NCI-H2107 (cell line): ENCODE data around the gene KLHL29.

Source experiments
- DNase-seq: peaks from one replicate; lab custom pipeline; 2025; lab: John Stamatoyannopoulos, UW

Gene KLHL29

DNA sequence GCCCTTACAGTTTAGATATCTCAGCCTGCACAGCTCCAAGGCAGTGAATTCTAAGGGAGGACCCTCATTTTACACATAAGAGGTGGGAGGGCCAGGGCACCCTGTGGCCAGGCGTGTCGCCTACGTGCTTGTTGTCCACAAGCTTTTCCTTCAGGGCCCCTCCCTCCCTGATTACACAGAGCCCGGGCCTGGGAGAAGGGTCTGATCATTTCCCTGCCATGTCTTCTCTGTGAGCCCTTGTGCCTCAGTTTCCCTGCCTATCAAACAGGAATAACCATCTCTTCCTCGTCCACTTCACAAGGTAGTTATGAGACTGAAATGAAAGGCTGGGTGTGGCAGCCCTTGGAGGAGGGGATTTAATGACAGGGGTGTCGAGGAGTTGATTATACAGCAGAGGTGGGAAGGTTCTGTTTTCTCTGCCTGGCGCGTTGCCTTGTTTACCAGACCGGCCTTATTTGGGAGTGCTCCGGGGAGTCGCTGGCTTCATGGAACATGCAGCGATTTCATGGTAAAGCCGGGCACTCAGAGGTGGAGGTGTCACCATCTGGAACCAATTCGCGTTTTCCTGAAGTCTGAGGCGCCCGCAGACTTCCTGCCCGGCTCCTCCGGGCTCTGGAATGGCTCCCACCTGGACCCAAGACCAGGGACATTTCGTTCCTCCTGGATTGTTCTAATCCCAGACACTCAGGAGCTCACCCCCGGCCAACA lies 208.9 kb downstream of the KLHL29 start:
- no peak for DNase-seq

DNA sequence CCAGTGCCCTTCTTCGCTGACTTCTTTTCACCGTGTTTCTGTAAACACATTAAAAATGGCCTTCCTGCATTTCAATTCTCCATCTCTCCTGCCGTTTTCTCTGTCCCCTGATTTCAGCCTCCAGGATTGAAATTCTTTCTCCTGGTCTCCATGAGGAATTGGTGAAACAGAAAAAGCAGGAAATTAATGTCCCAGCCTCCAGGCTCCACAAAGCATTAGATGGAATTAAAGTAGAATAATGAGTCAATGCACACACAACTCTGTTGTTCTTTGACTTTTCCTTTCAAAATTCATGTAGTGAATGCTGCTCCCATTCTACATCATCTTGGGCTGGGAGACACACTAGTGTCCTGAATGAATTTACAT lies 209.5 kb downstream of the KLHL29 start:
- DNase-seq, result no peak

DNA sequence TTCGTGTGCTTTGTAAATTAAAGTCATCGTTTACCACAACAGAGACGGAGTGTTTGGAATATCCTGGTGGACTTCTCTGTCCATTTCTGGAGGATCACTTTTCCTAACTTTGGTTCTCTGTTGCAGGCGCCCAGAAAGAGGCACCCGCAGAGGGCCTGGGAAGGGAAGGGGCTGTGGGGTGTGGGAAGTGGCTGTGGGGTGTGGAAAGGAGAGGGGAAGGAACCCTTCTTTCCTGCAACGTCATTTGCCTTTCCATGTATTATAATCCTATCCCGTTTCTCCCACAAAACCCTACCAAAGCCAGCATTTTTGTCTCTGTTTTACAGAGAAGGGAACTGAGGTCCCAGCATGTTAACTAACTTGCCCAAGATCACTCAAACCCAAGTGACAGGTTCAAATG lies 210.0 kb downstream of the KLHL29 start:
- no peak for DNase-seq

DNA sequence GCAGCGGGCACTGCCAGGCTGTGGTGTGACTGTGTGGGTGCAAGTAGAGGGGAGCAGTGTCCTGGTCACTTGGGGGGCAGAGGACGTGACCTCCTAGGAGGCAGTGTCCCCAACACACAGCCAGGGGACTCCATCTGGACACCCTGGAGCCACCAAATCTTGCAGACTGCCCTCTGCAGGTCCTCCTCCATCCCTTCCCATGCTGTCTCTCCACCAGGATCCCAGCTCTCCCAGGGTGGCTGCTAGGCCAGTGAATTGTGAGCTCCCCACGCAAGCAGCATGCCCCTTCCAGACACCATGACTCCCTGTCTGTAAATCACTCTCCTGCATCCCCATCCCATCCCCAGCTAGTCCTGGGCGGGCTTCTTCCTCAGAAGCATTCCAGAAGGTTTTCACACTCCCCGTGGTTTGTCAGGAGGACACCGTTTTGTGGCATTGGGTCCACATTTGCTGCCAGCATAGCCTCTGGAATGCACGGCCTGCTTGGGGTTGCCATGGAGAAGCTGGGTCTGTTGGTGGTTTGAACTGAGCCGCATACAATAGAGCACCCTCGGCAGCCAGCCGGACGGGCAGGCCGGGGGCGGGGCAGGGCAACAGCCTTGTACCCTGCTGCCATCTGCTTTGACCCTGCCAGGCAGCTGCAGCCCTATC lies 210.7 kb downstream of the KLHL29 start:
- no peak for DNase-seq

DNA sequence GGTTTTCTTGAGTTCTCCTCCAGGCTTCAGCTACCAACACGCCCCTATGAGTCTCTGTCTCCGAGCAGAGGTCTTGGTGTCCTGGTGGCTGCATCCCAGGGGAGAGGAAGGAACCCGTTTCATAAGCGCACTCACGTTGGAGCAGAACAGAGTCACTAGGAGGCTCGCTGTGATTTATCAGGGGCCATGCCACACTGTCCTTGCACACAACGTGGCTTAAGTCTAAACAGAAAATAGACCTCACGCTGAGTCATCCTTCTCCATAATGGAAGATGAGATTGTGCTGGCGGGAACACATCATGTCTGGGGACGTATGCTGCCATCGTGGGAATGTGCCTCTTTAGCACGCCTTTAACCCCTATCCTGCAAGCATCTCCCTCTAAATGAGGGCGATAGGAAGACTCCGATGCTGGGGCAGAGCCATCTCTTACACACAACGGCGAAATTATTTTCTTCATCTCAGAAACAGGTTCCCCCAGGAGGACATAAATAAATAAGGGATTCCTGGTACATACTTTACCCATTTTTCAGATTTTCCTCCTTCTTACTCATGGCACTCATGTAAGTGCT lies 211.4 kb downstream of the KLHL29 start:
- DNase-seq, result no peak

DNA sequence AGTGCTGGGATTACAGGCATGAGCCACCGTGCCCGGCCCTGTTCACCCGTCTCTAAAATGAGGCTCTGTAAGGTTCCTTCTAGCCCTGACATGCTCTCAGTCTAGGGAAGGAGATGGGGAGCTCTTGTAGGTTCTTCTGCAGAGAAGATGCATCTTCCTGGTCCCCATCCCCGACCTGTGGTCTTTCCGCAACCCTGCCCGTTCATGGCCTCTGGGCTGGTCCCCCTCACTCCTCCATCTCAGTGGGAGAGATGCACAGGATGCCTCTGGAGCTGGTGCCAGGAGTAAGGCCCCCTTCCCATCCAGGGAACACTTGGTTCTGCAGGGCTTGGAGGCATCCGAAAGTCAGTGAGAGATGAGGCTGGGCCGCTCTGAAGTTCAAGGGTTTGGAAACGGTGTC lies 212.7 kb downstream of the KLHL29 start:
- no peak for DNase-seq

DNA sequence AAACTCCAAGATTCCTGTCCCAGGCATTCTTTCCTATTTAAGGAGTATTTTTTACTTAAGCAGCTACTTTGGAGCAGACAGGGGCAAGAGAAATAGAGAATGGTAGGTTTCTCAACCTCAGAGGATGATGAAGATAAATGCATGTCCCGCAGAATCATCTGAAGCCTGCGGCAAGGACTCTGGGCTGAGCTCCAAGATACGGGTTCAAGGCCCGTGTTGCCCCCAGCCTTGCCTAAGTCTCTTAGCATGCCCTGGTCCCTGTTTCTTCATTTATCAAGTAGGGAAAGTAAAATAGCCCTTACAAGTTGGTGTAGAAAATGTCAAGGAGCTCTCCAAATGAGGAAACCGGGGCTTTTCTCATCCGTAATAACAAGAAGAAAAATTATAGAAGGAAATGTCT lies 214.0 kb downstream of the KLHL29 start:
- DNase-seq, result no peak

DNA sequence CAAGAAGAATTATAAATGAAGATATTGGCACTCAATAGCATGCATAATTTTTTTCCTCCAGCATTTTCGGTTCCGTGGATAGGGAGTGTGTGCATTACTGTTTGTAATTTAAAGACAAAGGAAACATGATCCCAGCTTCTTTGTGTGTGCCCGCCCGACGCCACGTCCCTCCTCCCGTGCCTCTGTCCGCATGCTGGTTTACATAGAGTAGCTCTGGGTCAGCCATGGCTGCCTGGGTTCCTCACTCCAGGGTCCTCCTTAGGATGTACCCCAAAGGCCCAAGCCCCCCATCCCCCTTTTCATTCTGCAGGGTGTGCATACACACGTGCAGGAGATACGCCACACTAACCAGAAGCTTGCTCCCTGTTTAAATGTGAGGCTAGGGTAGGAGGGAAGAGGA lies 214.7 kb downstream of the KLHL29 start:
- DNase-seq, result peak; percentile 56

DNA sequence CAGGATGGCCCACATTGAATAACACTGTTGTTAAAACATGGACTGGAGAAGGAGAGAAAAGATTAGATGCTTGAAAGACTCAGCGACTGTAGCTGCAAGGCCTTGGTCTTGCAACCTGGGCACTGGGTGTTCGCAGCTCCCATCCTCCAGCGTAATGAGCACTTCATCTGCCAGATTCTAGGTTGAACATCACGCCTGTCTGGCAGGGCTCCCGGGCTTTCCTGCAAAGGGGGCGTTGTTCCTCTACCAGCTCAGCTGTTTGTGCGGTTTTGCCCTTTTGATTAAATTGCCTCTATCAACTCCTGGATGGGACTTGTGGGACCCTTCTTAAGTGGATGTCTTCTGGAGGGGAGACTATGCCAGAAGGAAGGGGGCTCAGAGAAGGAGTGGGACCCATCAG lies 215.4 kb downstream of the KLHL29 start:
- DNase-seq, result peak; percentile 22

DNA sequence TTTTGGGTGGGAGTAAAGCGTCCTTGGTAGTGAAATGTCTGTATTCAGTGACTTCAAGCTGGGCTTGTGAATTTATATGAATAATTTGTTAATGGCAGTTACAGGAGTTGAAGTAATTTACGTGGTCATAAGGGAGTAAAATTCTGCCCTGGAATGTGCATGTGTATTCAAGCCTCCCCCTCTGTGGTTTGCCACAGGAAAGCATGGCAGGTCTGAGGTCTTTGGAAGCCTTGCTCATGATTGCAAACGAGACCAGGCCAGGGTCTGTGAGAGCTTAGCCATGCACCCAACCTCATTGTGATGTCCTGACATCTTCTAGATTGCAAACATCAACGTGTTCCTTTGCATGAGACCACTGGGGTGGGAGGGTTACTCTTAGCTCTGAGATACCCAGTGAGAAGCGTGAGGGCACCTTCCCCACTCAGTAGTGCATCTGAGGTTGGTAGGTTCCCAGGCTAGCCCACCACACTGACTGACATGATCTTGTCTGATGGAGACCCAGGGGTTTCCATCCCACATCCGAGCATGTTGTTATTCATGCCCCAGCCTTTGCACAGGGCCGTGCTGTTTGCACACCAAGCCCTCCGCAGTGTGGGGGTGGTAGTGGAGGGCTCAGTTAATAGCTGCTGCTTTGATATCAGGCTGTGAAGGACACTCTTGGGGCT lies 216.5 kb downstream of the KLHL29 start:
- DNase-seq, result no peak

DNA sequence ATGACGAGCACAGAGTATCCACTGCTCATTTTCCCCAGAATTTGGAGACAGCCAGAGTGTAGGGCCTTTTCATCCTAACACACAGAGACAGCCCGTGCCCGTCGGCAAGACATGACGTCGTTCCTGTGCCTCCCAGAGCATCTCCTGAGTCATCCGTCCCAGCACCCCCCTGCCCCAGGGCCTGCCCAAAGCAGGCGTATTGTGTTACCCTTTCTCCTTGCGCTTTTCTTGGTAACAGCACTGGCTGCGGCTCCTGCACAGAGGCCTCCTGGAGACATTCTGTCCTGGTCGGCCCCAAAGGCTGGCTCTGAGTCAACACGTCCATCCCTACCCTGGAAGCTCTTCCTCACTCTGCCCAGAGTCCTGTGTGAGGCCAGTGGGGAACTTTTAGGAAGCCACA lies 217.1 kb downstream of the KLHL29 start:
- DNase-seq, result no peak

DNA sequence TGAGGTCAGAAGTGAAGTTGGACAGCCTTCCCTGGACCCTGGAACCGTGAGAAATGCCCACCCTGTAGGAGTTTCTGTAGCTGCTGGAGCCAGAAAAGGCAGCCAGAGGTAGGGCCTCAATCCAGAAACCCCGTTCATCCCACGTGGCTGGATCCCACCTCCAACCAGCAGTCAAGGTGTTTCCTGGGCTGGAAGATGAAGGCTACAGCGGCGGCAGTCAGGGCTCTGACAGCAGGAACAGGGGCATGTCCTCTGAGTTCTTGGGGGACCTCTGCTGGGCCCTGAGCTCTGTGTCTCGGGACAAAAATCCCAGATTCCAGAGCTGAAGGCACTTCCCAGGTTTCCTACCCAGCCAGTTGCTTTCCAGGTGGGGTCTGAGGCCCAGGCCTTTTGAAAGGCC lies 218.2 kb downstream of the KLHL29 start:
- DNase-seq, result no peak

DNA sequence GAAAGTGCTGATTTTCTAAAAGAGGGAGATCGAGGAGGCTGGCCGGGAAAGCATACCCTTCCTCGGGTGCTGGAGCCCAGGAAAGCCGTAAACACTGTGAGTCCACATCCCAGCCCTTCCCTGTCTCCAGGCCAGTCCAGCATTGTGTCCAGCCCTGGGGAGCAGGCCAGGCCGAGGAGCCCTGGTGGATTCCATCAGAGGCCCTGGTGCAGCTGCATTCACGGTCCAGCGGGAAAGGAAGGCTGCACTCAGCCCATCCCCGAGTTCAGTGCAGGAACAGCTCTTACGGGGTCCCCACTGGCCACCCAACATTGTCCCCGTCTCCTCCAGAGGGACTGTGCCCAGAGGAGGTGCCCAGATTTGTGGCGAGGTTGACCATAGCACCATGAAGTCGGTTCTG lies 218.6 kb downstream of the KLHL29 start:
- DNase-seq, result no peak

DNA sequence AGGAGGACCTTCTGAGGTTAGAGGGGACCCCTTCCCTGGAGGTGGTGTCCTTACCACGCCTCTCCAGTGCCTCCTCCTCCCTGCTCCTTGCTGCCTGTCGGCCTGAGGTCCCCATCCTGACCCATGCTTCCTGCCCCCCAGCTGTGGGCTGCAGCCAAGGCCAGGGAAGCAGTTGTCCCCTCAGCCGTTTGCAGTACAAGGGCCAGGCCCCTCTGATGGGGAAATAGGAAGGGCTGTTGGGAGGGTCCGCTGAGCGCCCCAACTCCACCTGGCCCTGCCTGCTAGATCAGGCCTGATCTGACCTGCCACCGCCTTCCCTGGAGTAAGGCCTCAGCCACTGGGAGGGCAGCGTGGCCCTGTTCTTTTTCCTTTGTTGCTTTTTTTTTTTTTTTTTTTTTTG lies 219.8 kb downstream of the KLHL29 start:
- no peak for DNase-seq

DNA sequence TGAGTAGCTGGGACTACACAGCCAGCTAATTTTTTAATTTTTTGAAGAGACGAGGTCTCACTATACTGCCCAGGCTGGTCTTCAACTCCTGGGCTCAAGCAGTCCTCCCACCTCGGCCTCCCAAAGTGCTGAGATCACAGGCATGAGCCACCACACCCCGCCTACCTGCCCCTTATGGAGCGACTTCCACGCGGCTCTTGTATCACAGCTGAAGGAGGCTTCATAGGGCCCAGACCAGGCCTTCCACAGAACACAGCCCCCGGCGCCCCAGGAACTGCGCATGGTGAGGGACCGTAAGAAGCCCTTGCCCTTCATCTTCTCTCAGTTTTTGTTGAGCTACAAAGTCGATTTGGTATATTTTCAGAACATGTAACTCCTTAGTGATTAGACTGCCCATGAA lies 220.3 kb downstream of the KLHL29 start:
- DNase-seq, result no peak

DNA sequence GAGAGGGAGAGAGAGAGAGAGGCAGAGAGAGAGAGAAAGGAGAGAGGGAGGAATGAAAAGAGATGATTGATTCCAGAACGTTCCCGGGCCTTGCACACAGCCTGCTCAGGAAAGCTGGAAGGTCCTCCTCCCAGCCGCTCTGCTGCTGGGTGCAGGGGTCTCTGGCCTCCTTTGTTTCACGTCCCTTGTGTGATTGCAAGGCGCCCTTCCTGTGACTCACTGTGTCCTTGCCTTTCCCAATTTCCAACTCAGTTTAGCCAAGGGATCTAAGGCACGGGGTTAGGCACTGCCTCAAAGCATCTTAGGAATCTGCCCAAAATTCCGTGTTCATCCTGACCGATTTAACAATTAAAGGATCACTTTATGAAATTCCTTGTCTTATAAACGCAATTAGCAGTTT lies 221.2 kb downstream of the KLHL29 start:
- no peak for DNase-seq

DNA sequence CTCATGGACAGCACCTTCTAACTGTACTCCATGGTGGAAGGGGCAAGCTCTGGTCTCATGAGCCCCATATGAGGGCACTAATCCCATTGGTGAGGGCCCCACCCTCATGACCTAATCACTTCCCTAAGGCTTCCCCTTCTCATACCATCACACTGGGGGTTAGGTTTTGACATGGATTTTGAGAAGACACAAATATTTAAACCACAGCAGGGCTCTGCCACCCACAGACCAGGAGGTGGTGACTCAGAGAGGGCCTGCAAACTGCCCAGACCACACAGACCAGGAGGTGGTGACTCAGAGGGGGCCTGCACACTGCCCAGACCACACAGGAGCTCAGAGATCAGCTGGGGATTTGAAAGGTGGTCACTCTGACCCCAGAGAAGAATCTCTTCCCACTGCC lies 222.0 kb downstream of the KLHL29 start:
- DNase-seq, result no peak

DNA sequence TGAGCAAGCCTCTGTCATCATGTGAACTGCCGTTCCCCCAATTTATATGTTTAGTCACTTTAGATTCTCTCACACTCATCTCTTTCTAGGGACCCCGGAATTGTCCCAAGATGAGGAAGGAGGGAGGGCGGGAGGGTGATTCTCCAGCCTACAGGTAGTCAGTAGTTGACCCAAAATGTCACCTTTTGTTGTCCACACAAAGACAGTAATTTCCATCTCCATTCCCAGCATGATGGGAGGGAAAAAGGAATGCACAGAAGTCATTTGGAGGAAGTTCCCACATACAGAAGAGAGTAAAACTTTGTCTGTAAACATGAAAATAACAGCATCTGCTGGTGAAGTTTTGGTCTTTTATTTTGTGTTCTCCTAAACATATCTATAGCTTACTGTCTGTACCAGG lies 222.9 kb downstream of the KLHL29 start:
- no peak for DNase-seq

DNA sequence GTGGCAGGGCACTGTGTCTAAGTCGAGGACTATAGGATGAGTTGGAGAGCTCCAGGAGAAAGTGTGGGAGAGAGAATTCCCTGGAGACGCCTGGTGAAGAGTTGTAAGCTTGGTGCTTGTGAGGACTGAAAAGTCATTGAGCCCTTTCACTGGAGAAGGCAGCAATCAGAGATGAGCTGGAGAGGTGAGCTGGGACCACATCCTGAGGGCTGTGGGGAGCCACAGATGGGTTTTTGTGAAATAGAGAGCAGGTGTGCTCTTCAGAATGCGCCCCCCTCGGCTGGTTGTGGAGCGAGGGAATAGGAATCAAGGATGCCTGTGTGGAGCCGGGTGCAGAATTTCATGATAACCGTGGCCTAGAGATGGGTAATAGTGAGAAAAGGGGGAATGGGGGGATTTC lies 224.3 kb downstream of the KLHL29 start:
- no peak for DNase-seq

DNA sequence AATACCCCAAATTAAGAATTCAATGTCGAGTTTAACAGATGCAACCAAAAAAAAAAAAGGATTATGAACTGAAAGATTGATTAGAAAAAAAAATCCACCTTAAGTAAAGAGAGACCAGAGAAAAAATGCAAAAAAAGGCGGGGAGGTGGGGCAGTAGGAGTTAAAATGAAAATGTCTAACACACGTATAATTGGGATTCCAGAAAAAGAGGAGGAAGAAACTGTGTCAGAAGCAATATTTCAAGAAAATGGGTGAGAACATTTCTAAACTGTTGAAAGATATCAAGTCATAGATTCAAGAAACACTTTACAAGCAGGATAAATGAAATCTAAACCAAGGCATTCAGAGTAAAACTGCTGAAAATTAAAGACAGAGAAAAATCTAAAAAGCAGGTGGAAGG lies 226.9 kb downstream of the KLHL29 start:
- DNase-seq, result no peak

DNA sequence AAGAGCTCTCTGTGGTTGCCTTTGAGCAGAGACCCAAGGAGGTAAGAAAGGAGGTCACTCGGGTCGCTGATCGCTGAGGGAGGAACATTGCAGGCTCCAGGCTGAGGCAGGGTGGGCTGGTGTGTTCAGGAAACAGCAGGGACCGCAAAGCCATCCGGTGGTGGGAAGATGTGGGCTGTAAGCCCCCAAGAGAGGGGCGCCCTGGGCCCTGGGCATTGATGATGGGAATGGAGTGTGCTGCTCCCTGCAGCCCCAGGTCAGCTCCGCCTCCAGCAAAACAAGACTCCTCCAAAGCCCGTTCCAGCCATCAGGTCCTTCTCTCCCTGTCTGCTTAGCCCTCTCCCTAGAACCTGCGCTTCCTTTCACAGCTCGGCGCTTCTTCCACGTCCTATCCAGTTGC lies 229.7 kb downstream of the KLHL29 start:
- DNase-seq, result no peak

DNA sequence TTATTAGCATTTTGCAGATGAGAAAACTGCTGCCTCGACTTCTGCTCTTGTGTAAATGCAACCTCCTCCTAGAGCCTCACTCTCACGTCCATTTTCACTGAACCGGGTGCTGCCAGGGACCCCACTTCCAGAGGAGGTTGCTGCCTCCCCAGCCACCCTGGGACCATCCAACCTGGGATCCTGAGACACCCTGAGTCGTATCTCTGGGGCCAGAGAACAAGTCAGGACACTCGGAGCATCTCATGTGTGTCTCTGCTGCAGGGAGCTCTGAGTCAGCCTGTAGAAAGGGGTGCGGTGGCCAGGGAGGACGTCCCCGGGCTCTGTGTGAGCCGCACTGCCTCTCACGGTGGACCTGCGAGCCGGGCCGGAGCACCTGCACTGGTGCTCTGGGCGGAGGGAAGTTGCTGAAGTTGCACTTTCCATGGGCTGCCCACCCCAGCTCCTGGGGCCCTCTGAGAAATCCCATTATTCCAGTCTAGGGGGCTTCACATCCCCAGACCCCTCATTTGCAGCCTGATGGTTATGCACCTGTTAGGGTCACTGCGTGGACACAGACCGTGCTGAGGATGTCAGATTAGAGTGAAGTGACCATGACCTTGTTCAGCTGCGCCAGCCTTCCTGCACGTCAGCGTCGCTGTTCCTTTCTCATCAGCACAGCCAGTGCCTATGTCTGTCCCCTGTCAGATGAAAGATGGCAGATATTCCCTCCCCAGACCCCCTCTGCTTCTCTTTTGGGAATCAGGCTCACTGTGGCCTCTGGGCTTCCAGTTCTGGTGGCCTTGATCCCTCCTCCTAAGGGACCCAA lies 230.4 kb downstream of the KLHL29 start:
- DNase-seq, result no peak
